Measurements from ENCODE around the gene LRMDA.

LRMDA gene

GRCh38 chr10:76456197-76456596 is 1024.8 kb downstream of the LRMDA start:
- no peak for TF ChIP-seq ZNF274 (IDR thresholded peaks at IDR 0.05; ENCODE audit: low read depth, low read length)
- H3K4me3 ChIP-seq (ENCODE audit: low read length) = no peak overlapping the region

GRCh38 chr10:76459016-76459730 is 1027.7 kb downstream of the LRMDA start:
- TF ChIP-seq ZNF274 (IDR thresholded peaks at IDR 0.05; ENCODE audit: low read depth, low read length) = no peak
- no peak overlapping the region for H3K4me3 ChIP-seq (ENCODE audit: low read length)

- no peak overlapping the region for H3K4me3 ChIP-seq (ENCODE audit: low read length)
- TF ChIP-seq ZNF274 (IDR thresholded peaks at IDR 0.05; ENCODE audit: low read depth, low read length) = no peak
Observed at GRCh38 chr10:76461024-76461423, 1029.6 kb downstream of the LRMDA start.

GRCh38 chr10:76463111-76463510 is 1031.7 kb downstream of the LRMDA start:
- H3K4me3 ChIP-seq (ENCODE audit: low read length) = no peak overlapping the region
- no peak for TF ChIP-seq ZNF274 (IDR thresholded peaks at IDR 0.05; ENCODE audit: low read depth, low read length)

- no peak for TF ChIP-seq ZNF274 (IDR thresholded peaks at IDR 0.05; ENCODE audit: low read depth, low read length)
- no peak overlapping the region for H3K4me3 ChIP-seq (ENCODE audit: low read length)
Observed at GRCh38 chr10:76466836-76467503, 1035.5 kb downstream of the LRMDA start.

GRCh38 chr10:76469675-76470074 is 1038.3 kb downstream of the LRMDA start:
- H3K4me3 ChIP-seq (ENCODE audit: low read length) = no peak overlapping the region
- no peak for TF ChIP-seq ZNF274 (IDR thresholded peaks at IDR 0.05; ENCODE audit: low read depth, low read length)

- no peak for TF ChIP-seq ZNF274 (IDR thresholded peaks at IDR 0.05; ENCODE audit: low read depth, low read length)
Observed at GRCh38 chr10:76479103-76479790, 1047.8 kb downstream of the LRMDA start.

GRCh38 chr10:76481178-76481577 is 1049.8 kb downstream of the LRMDA start:
- no peak for TF ChIP-seq ZNF274 (IDR thresholded peaks at IDR 0.05; ENCODE audit: low read depth, low read length)
- H3K4me3 ChIP-seq (ENCODE audit: low read length) = no peak overlapping the region

More at GRCh38 chr10:76479103-76479790, 1047.8 kb downstream of the LRMDA start:
- H3K4me3 ChIP-seq (ENCODE audit: low read length) = no peak overlapping the region

GRCh38 chr10:76487582-76487981 is 1056.2 kb downstream of the LRMDA start:
- no peak overlapping the region for H3K4me3 ChIP-seq (ENCODE audit: low read length)
- TF ChIP-seq ZNF274 (IDR thresholded peaks at IDR 0.05; ENCODE audit: low read depth, low read length) = no peak

- no peak for TF ChIP-seq ZNF274 (IDR thresholded peaks at IDR 0.05; ENCODE audit: low read depth, low read length)
Observed at GRCh38 chr10:76488602-76489001, 1057.2 kb downstream of the LRMDA start.

GRCh38 chr10:76491216-76491615 is 1059.8 kb downstream of the LRMDA start:
- TF ChIP-seq ZNF274 (IDR thresholded peaks at IDR 0.05; ENCODE audit: low read depth, low read length) = no peak
- no peak overlapping the region for H3K4me3 ChIP-seq (ENCODE audit: low read length)

More at GRCh38 chr10:76488602-76489001, 1057.2 kb downstream of the LRMDA start:
- no peak overlapping the region for H3K4me3 ChIP-seq (ENCODE audit: low read length)

- H3K4me3 ChIP-seq (ENCODE audit: low read length) = no peak overlapping the region
- no peak for TF ChIP-seq ZNF274 (IDR thresholded peaks at IDR 0.05; ENCODE audit: low read depth, low read length)
Observed at GRCh38 chr10:76492026-76492425, 1060.6 kb downstream of the LRMDA start.

GRCh38 chr10:76492678-76493472 is 1061.5 kb downstream of the LRMDA start:
- TF ChIP-seq ZNF274 (IDR thresholded peaks at IDR 0.05; ENCODE audit: low read depth, low read length) = no peak
- H3K4me3 ChIP-seq (ENCODE audit: low read length) = no peak overlapping the region

- no peak overlapping the region for H3K4me3 ChIP-seq (ENCODE audit: low read length)
- TF ChIP-seq ZNF274 (IDR thresholded peaks at IDR 0.05; ENCODE audit: low read depth, low read length) = no peak
Observed at GRCh38 chr10:76497666-76498065, 1066.2 kb downstream of the LRMDA start.

Data from GM08714 (cell line).